Trophoblast cell (in vitro differentiated cells and primary cell): ENCODE data around the gene APBA2.
"Not testable (repeated sequence)": the region's sequence is repeated elsewhere in the genome, so short reads cannot be mapped to it uniquely, and the experiment has no call there.

Experiments used
- DNase-seq, 2 donors: peaks; one replicate each; pipeline ENCODE4 v3.0.0-alpha.2; 2016
- H2AFZ ChIP-seq: 2 replicates; pipeline ENCODE4 v1.6.1; 2013; ENCODE audit warnings: low read length, moderate library complexity, mild to moderate bottlenecking; ENCODE audit not compliant: insufficient read depth, poor library complexity
- H2AK5ac ChIP-seq: 2 replicates; pipeline ENCODE4 v1.6.1; 2013; ENCODE audit warnings: mild to moderate bottlenecking, low read length
- H2BK120ac ChIP-seq: 2 replicates; pipeline ENCODE4 v1.6.1; 2013; ENCODE audit warnings: low read length, mild to moderate bottlenecking, moderate library complexity; ENCODE audit not compliant: insufficient read depth, poor library complexity
- H2BK12ac ChIP-seq: 2 replicates; pipeline ENCODE4 v1.6.1; 2013; ENCODE audit warnings: mild to moderate bottlenecking, low read length, moderate library complexity
- H2BK5ac ChIP-seq: 2 replicates; pipeline ENCODE4 v1.6.1; 2013; ENCODE audit warnings: low read length, low read depth, moderate library complexity, mild to moderate bottlenecking; ENCODE audit not compliant: poor library complexity
- H3K14ac ChIP-seq: 2 replicates; pipeline ENCODE4 v1.6.1; 2013; ENCODE audit warnings: mild to moderate bottlenecking, low read length
- H3K18ac ChIP-seq: 2 replicates; pipeline ENCODE4 v1.6.1; 2013; ENCODE audit warnings: mild to moderate bottlenecking, low read length
- H3K23ac ChIP-seq: 2 replicates; pipeline ENCODE4 v1.6.1; 2013; ENCODE audit warnings: low read length
- H3K27ac ChIP-seq: 2 replicates; pipeline ENCODE4 v1.5.1; 2013; ENCODE audit warnings: low read depth, mild to moderate bottlenecking, inconsistent platforms, low read length, moderate library complexity
- H3K27me3 ChIP-seq: 2 replicates; pipeline ENCODE4 v1.6.1; 2013; ENCODE audit warnings: inconsistent platforms, mild to moderate bottlenecking, low read length, moderate library complexity; ENCODE audit not compliant: insufficient read depth
- H3K36me3 ChIP-seq, 2 experiments: 1 replicate in 1 of 2; 2 replicates in 1 of 2; pipeline ENCODE4 v1.6.1; 2013; ENCODE audit warnings: low read length in 2 of 2, mild to moderate bottlenecking in 2 of 2, moderate library complexity in 1 of 2; ENCODE audit not compliant: insufficient read depth in 2 of 2, control insufficient read depth in 1 of 2
- H3K4ac ChIP-seq: 2 replicates; pipeline ENCODE4 v1.6.1; 2013; ENCODE audit warnings: low read depth, mild to moderate bottlenecking, low read length, moderate library complexity
- H3K4me1 ChIP-seq, 2 experiments: 1 replicate in 1 of 2; 2 replicates in 1 of 2; pipeline ENCODE4 v1.6.1; 2013; ENCODE audit warnings: low read length in 2 of 2, mild to moderate bottlenecking in 2 of 2, moderate library complexity in 1 of 2; ENCODE audit not compliant: insufficient read depth in 2 of 2, control insufficient read depth in 1 of 2
- H3K4me2 ChIP-seq: 2 replicates; pipeline ENCODE4 v1.6.1; 2013; ENCODE audit warnings: inconsistent platforms, mild to moderate bottlenecking, low read length, moderate library complexity
- H3K4me3 ChIP-seq: 2 replicates; pipeline ENCODE4 v1.5.1; 2013; ENCODE audit warnings: mild to moderate bottlenecking, low read depth, low read length, inconsistent platforms
- H3K79me1 ChIP-seq: one replicate; pipeline ENCODE4 v1.6.1; 2013; ENCODE audit warnings: low read length
- H3K79me2 ChIP-seq: 2 replicates; pipeline ENCODE4 v1.6.1; 2013; ENCODE audit warnings: low read length, mild to moderate bottlenecking; ENCODE audit not compliant: control insufficient read depth, insufficient read depth, poor library complexity
- H3K9ac ChIP-seq: 2 replicates; pipeline ENCODE4 v1.6.1; 2013; ENCODE audit warnings: mild to moderate bottlenecking, low read length
- H3K9me3 ChIP-seq: 2 replicates; pipeline ENCODE4 v1.6.1; 2013; ENCODE audit warnings: low read depth, mild to moderate bottlenecking, control low read depth, inconsistent platforms, low read length; ENCODE audit not compliant: insufficient read depth
- H4K12ac ChIP-seq: 2 replicates; pipeline ENCODE4 v1.6.1; 2013; ENCODE audit warnings: low read depth, mild to moderate bottlenecking, low read length, moderate library complexity
- H4K8ac ChIP-seq: 2 replicates; pipeline ENCODE4 v1.6.1; 2013; ENCODE audit warnings: low read depth, mild to moderate bottlenecking, low read length, moderate library complexity
- H4K91ac ChIP-seq: one replicate; pipeline ENCODE4 v1.6.1; 2013; ENCODE audit warnings: low read depth, mild to moderate bottlenecking, low read length, moderate library complexity
- WGBS: extraction: QIAGEN DNeasy Blood & Tissue Kit; methylation state at CpG from one replicate; pipeline ENCODE4 v1.1.7; 2013; ENCODE audit warnings: missing lambda C conversion rate; ENCODE audit not compliant: insufficient read length, insufficient coverage; ENCODE audit errors: extremely low coverage; 5-methylcytosine and 5-hydroxymethylcytosine counted together

APBA2 gene

GRCh38 chr15:28861031-28861534, 24.7 kb upstream of the APBA2 start:
- H3K23ac ChIP-seq, result no peak overlapping the region
- DNase-seq, result no peak
- no peak overlapping the region for H3K14ac ChIP-seq
- no peak overlapping the region for H2BK12ac ChIP-seq
- H3K27ac ChIP-seq, result no peak overlapping the region
- WGBS, result no CpG with 5 or more reads among the region's 16 CpGs
- no peak overlapping the region for H2AK5ac ChIP-seq
- H3K79me1 ChIP-seq, result no peaks in the 10 kb centered on the region
- H3K27me3 ChIP-seq, result no peaks in the 10 kb centered on the region
- no peaks in the 10 kb centered on the region for H3K4me1 ChIP-seq
- no peak overlapping the region for H4K12ac ChIP-seq
- no peaks in the 10 kb centered on the region for H3K79me2 ChIP-seq
- no peak overlapping the region for H3K9ac ChIP-seq
- H3K4ac ChIP-seq, result no peak overlapping the region
- no peak overlapping the region for H2BK5ac ChIP-seq
- no peak overlapping the region for H3K18ac ChIP-seq
- H3K4me3 ChIP-seq, result no peak overlapping the region
- no peak overlapping the region for H3K4me2 ChIP-seq
- no peaks in the 10 kb centered on the region for H3K9me3 ChIP-seq
- H2BK120ac ChIP-seq, result no peak overlapping the region
- no peak overlapping the region for H4K91ac ChIP-seq
- no peak overlapping the region for H4K8ac ChIP-seq
- H3K36me3 ChIP-seq, result no peaks in the 10 kb centered on the region
- H2AFZ ChIP-seq, result no peak overlapping the region

GRCh38 chr15:28861589-28862293, 24.0 kb upstream of the APBA2 start:
- not testable (repeated sequence) for H4K12ac ChIP-seq, H3K4me1 ChIP-seq, H3K4me3 ChIP-seq, H2AK5ac ChIP-seq, H3K18ac ChIP-seq, H4K91ac ChIP-seq, DNase-seq, H3K14ac ChIP-seq, H2BK12ac ChIP-seq, H2AFZ ChIP-seq, H3K4me2 ChIP-seq, H3K36me3 ChIP-seq, H3K79me2 ChIP-seq, H3K23ac ChIP-seq, H3K9ac ChIP-seq, H3K4ac ChIP-seq, H4K8ac ChIP-seq, H3K9me3 ChIP-seq, H2BK120ac ChIP-seq, H3K79me1 ChIP-seq, H3K27me3 ChIP-seq, H2BK5ac ChIP-seq, H3K27ac ChIP-seq
- no CpG with 5 or more reads among the region's 11 CpGs for WGBS

- Histone ChIP-seq H3K4ac (no peak overlapping the region), H3K79me1 (no peaks in the 10 kb centered on the region), H2BK12ac (no peak overlapping the region), H3K14ac (no peak overlapping the region), H3K4me1 (no peaks in the 10 kb centered on the region), H3K18ac (no peak overlapping the region), H3K27ac (no peak overlapping the region), H2BK5ac (no peak overlapping the region), H3K27me3 (no peaks in the 10 kb centered on the region), H4K12ac (no peak overlapping the region), H2AFZ (no peak overlapping the region), H3K9me3 (peaks cover 3% of the 10 kb centered on the region), H3K79me2 (no peaks in the 10 kb centered on the region), H2AK5ac (no peak overlapping the region), H4K8ac (no peak overlapping the region), H3K36me3 (no peaks in the 10 kb centered on the region), H4K91ac (no peak overlapping the region), H3K23ac (no peak overlapping the region), H3K4me2 (no peak overlapping the region), H3K4me3 (no peak overlapping the region), H2BK120ac (no peak overlapping the region), H3K9ac (no peak overlapping the region)
- WGBS, result no CpG with 5 or more reads among the region's 9 CpGs
- no peak for DNase-seq
Measured at GRCh38 chr15:28868744-28869345, 16.9 kb upstream of the APBA2 start.

- H3K18ac ChIP-seq, result no peak overlapping the region
- H3K27me3 ChIP-seq, result no peaks in the 10 kb centered on the region
- no peak for DNase-seq
- no peak overlapping the region for H2AK5ac ChIP-seq
- no peak overlapping the region for H4K8ac ChIP-seq
- H3K9me3 ChIP-seq, result peaks cover 3% of the 10 kb centered on the region
- no peaks in the 10 kb centered on the region for H3K36me3 ChIP-seq
- no CpG with 5 or more reads among the region's 3 CpGs for WGBS
- H3K4me2 ChIP-seq, result no peak overlapping the region
- H3K79me1 ChIP-seq, result no peaks in the 10 kb centered on the region
- no peaks in the 10 kb centered on the region for H3K79me2 ChIP-seq
- no peak overlapping the region for H2BK5ac ChIP-seq
- H3K4me1 ChIP-seq, result no peaks in the 10 kb centered on the region
- H2BK12ac ChIP-seq, result no peak overlapping the region
- H2AFZ ChIP-seq, result no peak overlapping the region
- H3K23ac ChIP-seq, result no peak overlapping the region
- no peak overlapping the region for H3K14ac ChIP-seq
- H3K27ac ChIP-seq, result no peak overlapping the region
- no peak overlapping the region for H4K12ac ChIP-seq
- no peak overlapping the region for H2BK120ac ChIP-seq
- H3K9ac ChIP-seq, result no peak overlapping the region
- H3K4ac ChIP-seq, result no peak overlapping the region
- H3K4me3 ChIP-seq, result no peak overlapping the region
- no peak overlapping the region for H4K91ac ChIP-seq
Measured at GRCh38 chr15:28871168-28871567, 14.6 kb upstream of the APBA2 start.
